HFFc6 (cell line): ENCODE results near the gene MYO1D. TPM values are rescaled to one million over a fixed set of nuclear protein-coding genes. Genes with fewer than 3 reads are reported as not detected.
"Not testable (repeated sequence)": the region's sequence is repeated elsewhere in the genome, so short reads cannot be mapped to it uniquely, and the experiment has no call there.

Source experiments
- DNase-seq: peaks from one replicate; pipeline ENCODE4 v3.0.0-alpha.2; 2018
- H3K27ac Mint-ChIP-seq: 2 replicates; pipeline ENCODE4 v1.8.0; 2020; ENCODE audit warnings: mild to moderate bottlenecking, mixed read lengths
- H3K27me3 Mint-ChIP-seq: 2 replicates; pipeline ENCODE4 v1.8.0; 2021; ENCODE audit warnings: mild to moderate bottlenecking, moderate library complexity, mixed read lengths; ENCODE audit not compliant: insufficient read depth
- H3K36me3 Mint-ChIP-seq: 2 replicates; pipeline ENCODE4 v1.8.0; 2021; ENCODE audit warnings: low read depth, mixed read lengths
- H3K4me1 Mint-ChIP-seq: 2 replicates; pipeline ENCODE4 v1.8.0; 2020; ENCODE audit warnings: low read depth, mixed read lengths
- H3K4me3 Mint-ChIP-seq: 2 replicates; pipeline ENCODE4 v1.8.0; 2020; ENCODE audit warnings: mild to moderate bottlenecking, moderate library complexity, mixed read lengths
- H3K9me3 Mint-ChIP-seq: 2 replicates; pipeline ENCODE4 v1.8.0; 2020; ENCODE audit warnings: mild to moderate bottlenecking, mixed read lengths
- CTCF ChIP-seq: fragments of 200-600 bp; sonication (generic); IDR thresholded peaks from 2 replicates; pipeline ENCODE4 v1.5.0; 2021; ENCODE audit warnings: antibody characterized with exemption, mild to moderate bottlenecking
- total RNA-seq, 6 experiments: library from RNA; stranded (reverse); fragmentation: NEBNext Ultra II Directional; extraction: Animal tissue kit (Norgen Biotek cat#: 25700); gene quantifications; 2 replicates in 1 of 6; 3 replicates in 5 of 6; pipeline ENCODE4 v1.2.3, GENCODE V29; 2021

Gene MYO1D
- total RNA-seq, 6 experiments from 2014 or later: 3.8 to 28.8 (median 4.8) TPM

- no peaks in the 10 kb centered on the region for H3K9me3 Mint-ChIP-seq
- no peak for DNase-seq
- no peak overlapping the region for H3K27ac Mint-ChIP-seq
- TF ChIP-seq CTCF: no peak
- H3K27me3 Mint-ChIP-seq: no peaks in the 10 kb centered on the region; the same call in 1 of the 2 replicates
- peaks cover 52% of the 10 kb centered on the region for H3K36me3 Mint-ChIP-seq
- H3K4me1 Mint-ChIP-seq: peaks cover 8% of the 10 kb centered on the region
- no peak overlapping the region for H3K4me3 Mint-ChIP-seq
These were observed 418.6 kb downstream of the MYO1D start for GRCh38 chr17:32458371-32458770.

GRCh38 chr17:32453370-32453769 is 423.6 kb downstream of the MYO1D start:
- DNase-seq: no peak
- Mint-ChIP-seq H3K27me3 (no peaks in the 10 kb centered on the region), H3K27ac (no peak overlapping the region), H3K4me1 (peaks cover 22% of the 10 kb centered on the region), H3K4me3 (no peak overlapping the region), H3K36me3 (peaks cover 60% of the 10 kb centered on the region), H3K9me3 (no peaks in the 10 kb centered on the region)
- TF ChIP-seq CTCF: no peak

GRCh38 chr17:32452281-32452680 is 424.6 kb downstream of the MYO1D start:
- Mint-ChIP-seq H3K9me3 (no peaks in the 10 kb centered on the region), H3K27me3 (no peaks in the 10 kb centered on the region), H3K4me3 (no peak overlapping the region), H3K36me3 (peaks cover 52% of the 10 kb centered on the region), H3K4me1 (peaks cover 25% of the 10 kb centered on the region), H3K27ac (peak overlapping the region; percentile 24; the same call in 1 of the 2 replicates)
- TF ChIP-seq CTCF: no peak
- no peak for DNase-seq

- Mint-ChIP-seq H3K9me3 (no peaks in the 10 kb centered on the region), H3K36me3 (peaks cover 53% of the 10 kb centered on the region), H3K4me3 (no peak overlapping the region), H3K27me3 (no peaks in the 10 kb centered on the region), H3K27ac (no peak overlapping the region), H3K4me1 (peaks cover 29% of the 10 kb centered on the region)
- DNase-seq: no peak
- TF ChIP-seq CTCF: no peak
These were observed 425.0 kb downstream of the MYO1D start for GRCh38 chr17:32451879-32452278.

GRCh38 chr17:32450379-32450778 is 426.5 kb downstream of the MYO1D start:
- H3K4me3 Mint-ChIP-seq, H3K27me3 Mint-ChIP-seq, H3K9me3 Mint-ChIP-seq, DNase-seq, H3K27ac Mint-ChIP-seq: not testable (repeated sequence)
- Mint-ChIP-seq H3K4me1 (peaks cover 44% of the 10 kb centered on the region), H3K36me3 (peaks cover 62% of the 10 kb centered on the region)

- H3K4me1 Mint-ChIP-seq: peaks cover 47% of the 10 kb centered on the region
- no peaks in the 10 kb centered on the region; the same call in none of the 2 replicates for H3K27me3 Mint-ChIP-seq
- no peak overlapping the region; the same call in 1 of the 2 replicates for H3K27ac Mint-ChIP-seq
- no peak for DNase-seq
- H3K4me3 Mint-ChIP-seq: no peak overlapping the region
- H3K36me3 Mint-ChIP-seq: peaks cover 63% of the 10 kb centered on the region
- TF ChIP-seq CTCF: no peak
- no peaks in the 10 kb centered on the region for H3K9me3 Mint-ChIP-seq
These were observed 427.0 kb downstream of the MYO1D start for GRCh38 chr17:32449963-32450362.
